Measurements from ENCODE around the gene PPP3CA. TPM values are rescaled to one million over a fixed set of nuclear protein-coding genes. Genes with fewer than 3 reads are reported as not detected.
A peak's percentile ranks its signal among the peaks of the same experiment; 100 is the strongest.
"Not testable (repeated sequence)": the region's sequence is repeated elsewhere in the genome, so short reads cannot be mapped to it uniquely, and the experiment has no call there.

Gene PPP3CA
- total RNA-seq, 2 experiments from 2014 or later, result 31.1 to 33.4 TPM

- Mint-ChIP-seq H3K27me3 (no peaks in the 10 kb centered on the region), H3K27ac (no peak overlapping the region), H3K4me1 (peaks cover 16% of the 10 kb centered on the region), H3K36me3 (peaks cover 7% of the 10 kb centered on the region), H3K4me3 (no peak overlapping the region), H3K9me3 (no peaks in the 10 kb centered on the region)
- POLR2A ChIA-PET, result no interaction called here
- ATAC-seq (ENCODE audit: low read depth) (no peak), DNase-seq (no peak)
These were observed 242.8 kb downstream of the PPP3CA start for GRCh38 chr4:101104312-101105052.

DNA sequence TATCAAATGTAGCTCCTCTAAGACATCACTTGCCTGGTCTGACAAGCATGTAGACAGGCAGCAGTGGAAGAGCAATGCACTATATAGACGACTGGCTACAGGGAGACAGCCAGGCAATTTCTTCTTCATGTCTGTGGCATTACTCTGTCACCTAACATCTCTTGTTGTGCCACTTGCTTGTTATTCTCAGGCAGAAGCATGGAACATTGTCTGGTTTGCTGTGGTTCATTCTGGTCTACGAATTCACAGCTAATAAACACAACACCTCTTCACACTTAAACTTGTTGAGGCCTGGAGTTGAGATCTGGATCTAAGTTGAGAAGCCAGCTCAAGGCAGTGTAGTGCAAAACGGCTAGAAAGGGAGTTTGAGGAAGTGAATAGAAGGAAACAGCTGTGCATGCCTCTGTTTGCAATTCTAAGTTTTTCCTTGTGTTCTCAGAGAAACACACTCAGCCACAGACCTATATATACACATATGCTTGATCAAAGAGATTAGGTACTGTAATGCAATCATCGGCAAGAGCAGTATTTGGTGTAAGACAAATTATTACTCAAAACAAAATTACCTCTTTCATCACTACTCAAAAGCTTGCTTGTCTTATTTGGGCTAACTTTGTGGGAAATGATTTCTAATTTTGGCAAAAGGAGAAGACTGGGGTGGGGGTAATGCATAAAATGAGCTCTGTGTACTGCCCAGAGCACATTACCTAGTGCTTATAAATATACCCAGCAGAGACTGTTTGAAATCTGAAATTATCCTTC is 243.8 kb downstream of the PPP3CA start:
- peak overlapping the region; percentile 10 for H3K4me3 Mint-ChIP-seq
- peak; percentile 45 for ATAC-seq (ENCODE audit: low read depth)
- peaks cover 16% of the 10 kb centered on the region for H3K4me1 Mint-ChIP-seq
- POLR2A ChIA-PET, result no interaction called here
- DNase-seq, result no peak
- H3K27me3 Mint-ChIP-seq, result no peaks in the 10 kb centered on the region
- no peak overlapping the region for H3K27ac Mint-ChIP-seq
- peaks cover 7% of the 10 kb centered on the region for H3K36me3 Mint-ChIP-seq
- H3K9me3 Mint-ChIP-seq, result no peaks in the 10 kb centered on the region

GRCh38 chr4:101102114-101102742 is 245.1 kb downstream of the PPP3CA start:
- H3K27ac Mint-ChIP-seq, result no peak overlapping the region
- H3K4me3 Mint-ChIP-seq, result no peak overlapping the region
- H3K36me3 Mint-ChIP-seq, result peaks cover 8% of the 10 kb centered on the region
- H3K9me3 Mint-ChIP-seq, result no peaks in the 10 kb centered on the region
- no peak for ATAC-seq (ENCODE audit: low read depth)
- POLR2A ChIA-PET, result no interaction called here
- no peaks in the 10 kb centered on the region for H3K27me3 Mint-ChIP-seq
- DNase-seq, result no peak
- H3K4me1 Mint-ChIP-seq, result peaks cover 16% of the 10 kb centered on the region

GRCh38 chr4:101101072-101101471 is 246.3 kb downstream of the PPP3CA start:
- DNase-seq (no peak), ATAC-seq (ENCODE audit: low read depth) (no peak)
- POLR2A ChIA-PET, result no interaction called here
- Mint-ChIP-seq H3K36me3 (peaks cover 6% of the 10 kb centered on the region), H3K27ac (no peak overlapping the region), H3K9me3 (no peaks in the 10 kb centered on the region), H3K27me3 (no peaks in the 10 kb centered on the region), H3K4me3 (no peak overlapping the region), H3K4me1 (peaks cover 14% of the 10 kb centered on the region)

DNA sequence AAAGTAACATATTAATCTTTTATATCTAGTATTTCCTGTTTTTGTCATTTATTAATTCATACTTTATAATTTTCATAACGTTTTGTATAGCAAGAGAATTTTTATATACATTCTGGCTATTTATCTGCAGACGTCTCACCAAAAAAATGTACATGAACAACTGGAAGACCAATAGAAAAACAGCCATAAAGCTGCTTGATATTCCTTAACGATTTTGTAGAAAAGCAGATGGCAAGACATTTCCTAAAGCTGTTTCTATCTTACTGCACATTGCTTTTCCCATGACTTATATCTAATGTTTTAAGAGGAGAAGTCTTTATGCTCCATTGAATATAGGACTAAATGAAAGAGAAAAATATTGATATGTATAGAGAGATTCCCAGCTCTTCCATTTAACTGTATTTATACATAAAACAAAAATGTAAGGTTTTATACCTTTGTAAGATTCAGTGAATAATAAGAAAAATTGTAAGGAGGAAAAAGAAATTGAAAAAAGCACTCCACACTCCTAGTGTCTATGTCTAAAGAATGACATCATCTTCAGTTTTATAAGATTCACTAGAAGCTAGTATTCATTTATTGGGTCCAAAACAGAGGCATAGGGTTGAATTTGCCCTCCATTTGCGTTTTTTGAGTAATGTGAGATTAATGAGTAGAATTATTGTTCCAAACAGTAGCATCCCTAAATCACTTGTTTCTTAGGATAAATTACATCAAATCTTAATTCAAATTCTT is 248.5 kb downstream of the PPP3CA start:
- H3K4me3 Mint-ChIP-seq, result no peak overlapping the region
- ATAC-seq (ENCODE audit: low read depth) (no peak), DNase-seq (no peak)
- H3K4me1 Mint-ChIP-seq, result peaks cover 9% of the 10 kb centered on the region
- no peaks in the 10 kb centered on the region for H3K27me3 Mint-ChIP-seq
- H3K27ac Mint-ChIP-seq, result no peak overlapping the region
- H3K36me3 Mint-ChIP-seq, result peaks cover 7% of the 10 kb centered on the region
- H3K9me3 Mint-ChIP-seq, result peaks cover 1% of the 10 kb centered on the region
- POLR2A ChIA-PET, result no interaction called here

DNA sequence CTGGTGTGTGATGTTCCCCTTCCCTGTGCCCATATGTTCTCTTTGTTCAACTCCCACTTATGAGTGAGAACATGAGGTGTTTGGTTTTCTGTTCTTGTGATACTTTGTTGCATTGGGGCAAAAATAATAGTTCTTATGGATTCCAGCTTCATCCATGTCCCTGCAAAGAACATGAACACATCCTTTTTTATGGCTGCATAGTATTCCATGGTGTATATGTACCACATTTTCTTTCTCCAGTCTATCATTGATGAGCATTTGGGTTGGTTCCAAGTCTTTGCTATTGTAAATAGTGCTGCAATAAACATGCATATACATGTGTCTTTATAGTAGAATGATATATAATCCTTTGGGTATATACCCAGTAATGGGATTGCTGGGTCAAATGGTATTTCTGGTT is 254.7 kb downstream of the PPP3CA start:
- POLR2A ChIA-PET; ATAC-seq (ENCODE audit: low read depth); H3K4me3 Mint-ChIP-seq; DNase-seq; H3K27me3 Mint-ChIP-seq; H3K9me3 Mint-ChIP-seq; H3K4me1 Mint-ChIP-seq; H3K27ac Mint-ChIP-seq: not testable (repeated sequence)
- H3K36me3 Mint-ChIP-seq, result peaks cover 13% of the 10 kb centered on the region

GRCh38 chr4:101089168-101089567 is 258.2 kb downstream of the PPP3CA start:
- ATAC-seq (ENCODE audit: low read depth) (no peak), DNase-seq (no peak)
- H3K4me3 Mint-ChIP-seq, result no peak overlapping the region
- peaks cover 4% of the 10 kb centered on the region for H3K9me3 Mint-ChIP-seq
- POLR2A ChIA-PET, result no interaction called here
- no peak overlapping the region for H3K27ac Mint-ChIP-seq
- no peaks in the 10 kb centered on the region for H3K4me1 Mint-ChIP-seq
- no peaks in the 10 kb centered on the region for H3K27me3 Mint-ChIP-seq
- peaks cover 14% of the 10 kb centered on the region for H3K36me3 Mint-ChIP-seq

- Mint-ChIP-seq H3K36me3 (peaks cover 3% of the 10 kb centered on the region), H3K4me3 (no peak overlapping the region), H3K4me1 (no peaks in the 10 kb centered on the region), H3K9me3 (no peaks in the 10 kb centered on the region), H3K27ac (no peak overlapping the region), H3K27me3 (no peaks in the 10 kb centered on the region)
- POLR2A ChIA-PET, result no interaction called here
- DNase-seq (no peak), ATAC-seq (ENCODE audit: low read depth) (no peak)
These were observed 260.3 kb downstream of the PPP3CA start for GRCh38 chr4:101086801-101087586.

- Mint-ChIP-seq H3K36me3 (peaks cover 9% of the 10 kb centered on the region), H3K4me3 (no peak overlapping the region), H3K27me3 (no peaks in the 10 kb centered on the region), H3K27ac (no peak overlapping the region), H3K4me1 (no peaks in the 10 kb centered on the region), H3K9me3 (no peaks in the 10 kb centered on the region)
- POLR2A ChIA-PET, result no interaction called here
- ATAC-seq (ENCODE audit: low read depth) (no peak), DNase-seq (no peak)
These were observed 264.2 kb downstream of the PPP3CA start for GRCh38 chr4:101083131-101083530.

- Mint-ChIP-seq H3K27ac (no peak overlapping the region), H3K4me3 (no peak overlapping the region), H3K9me3 (no peaks in the 10 kb centered on the region), H3K4me1 (no peaks in the 10 kb centered on the region), H3K27me3 (no peaks in the 10 kb centered on the region), H3K36me3 (peaks cover 9% of the 10 kb centered on the region)
- no peak for DNase-seq
- ATAC-seq (ENCODE audit: low read depth), result no peak
- POLR2A ChIA-PET, result no interaction called here
These were observed 265.5 kb downstream of the PPP3CA start for GRCh38 chr4:101081695-101082369.

DNA sequence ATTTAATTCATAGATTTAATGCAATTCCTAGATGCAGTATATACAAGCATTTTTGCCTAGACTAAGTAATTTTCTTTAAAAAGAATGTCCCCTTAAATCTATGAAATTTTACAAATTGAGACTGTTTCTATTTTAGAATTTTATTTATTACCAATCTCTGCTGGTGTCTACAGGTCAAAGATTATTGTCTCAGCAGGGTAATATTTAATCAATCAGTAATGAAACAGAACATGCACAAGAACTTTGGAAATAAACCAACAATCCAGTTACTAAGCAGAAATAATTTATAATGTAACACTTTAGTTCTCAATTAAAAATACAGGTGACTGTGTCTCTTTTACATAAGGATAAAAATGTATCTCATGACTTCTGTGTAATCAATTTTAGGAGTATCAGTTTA is 266.2 kb downstream of the PPP3CA start:
- DNase-seq (no peak), ATAC-seq (ENCODE audit: low read depth) (no peak)
- no peak overlapping the region for H3K27ac Mint-ChIP-seq
- POLR2A ChIA-PET, result no interaction called here
- H3K36me3 Mint-ChIP-seq, result peaks cover 9% of the 10 kb centered on the region
- H3K9me3 Mint-ChIP-seq, result no peaks in the 10 kb centered on the region
- no peak overlapping the region for H3K4me3 Mint-ChIP-seq
- H3K4me1 Mint-ChIP-seq, result no peaks in the 10 kb centered on the region
- H3K27me3 Mint-ChIP-seq, result no peaks in the 10 kb centered on the region

- no peak overlapping the region for H3K4me3 Mint-ChIP-seq
- DNase-seq (no peak), ATAC-seq (ENCODE audit: low read depth) (no peak)
- POLR2A ChIA-PET, result no interaction called here
- no peak overlapping the region for H3K27ac Mint-ChIP-seq
- no peaks in the 10 kb centered on the region for H3K4me1 Mint-ChIP-seq
- no peaks in the 10 kb centered on the region for H3K9me3 Mint-ChIP-seq
- H3K27me3 Mint-ChIP-seq, result no peaks in the 10 kb centered on the region
- H3K36me3 Mint-ChIP-seq, result peaks cover 8% of the 10 kb centered on the region
These were observed 268.4 kb downstream of the PPP3CA start for GRCh38 chr4:101078950-101079349.

All from activated naive CD8-positive, alpha-beta T cell treated with anti-CD3 and anti-CD28 coated beads, Interleukin-2, amount 10 ng/mL, durations not matched to agents 7 days and 5 days (primary cell).